IMR-90 (cell line): Measurements from ENCODE around the gene MTHFSD. TPM values are rescaled to one million over a fixed set of nuclear protein-coding genes. Genes with fewer than 3 reads are reported as not detected.

Source experiments
- ATAC-seq: fragments of 200-7000 bp; cut with Tn5 transposase; 2 replicates; pipeline ENCODE4 v1.9.1; 2020; ENCODE audit warnings: low read depth, mild to moderate bottlenecking, moderate library complexity
- BruUV-seq: library from RNA; stranded (reverse); fragments of 400-500 nt; replicated peaks from 2 replicates; lab custom pipeline; 2021; lab: Mats Ljungman, UMichigan
- CTCF ChIA-PET: fragments of 300-600 bp; formaldehyde crosslinking; extraction: SDS; loops from one replicate; lab custom pipeline; 2021; ENCODE audit warnings: antibody characterized with exemption; lab: Yijun Ruan, JAX
- POLR2A ChIA-PET: fragments of 300-600 bp; sonication (Branson Sonifier 250); formaldehyde crosslinking; loops from one replicate; lab custom pipeline; 2022; ENCODE audit warnings: antibody characterized with exemption; ENCODE audit not compliant: unreplicated experiment; lab: Charles Lee
- DNase-seq: peaks from one replicate; pipeline ENCODE4 v3.0.0; 2013
- H2AFZ ChIP-seq: replicated peaks from 2 replicates; pipeline ENCODE3; 2013; ENCODE audit warnings: low read length, mild to moderate bottlenecking; ENCODE audit not compliant: poor library complexity
- H2AK5ac ChIP-seq: 2 replicates; pipeline ENCODE4 v1.6.1; 2013; ENCODE audit warnings: low read depth, low read length, inconsistent platforms
- H2AK9ac ChIP-seq: replicated peaks from 2 replicates; pipeline ENCODE3; 2013; ENCODE audit warnings: mild to moderate bottlenecking, low read depth, low read length, moderate library complexity; ENCODE audit not compliant: poor library complexity
- H2BK120ac ChIP-seq: 2 replicates; pipeline ENCODE4 v1.6.1; 2013; ENCODE audit warnings: low read depth, low read length, inconsistent platforms
- H2BK15ac ChIP-seq: 3 replicates; pipeline ENCODE4 v1.6.1; 2013; ENCODE audit warnings: low read depth, low read length, inconsistent platforms
- H2BK20ac ChIP-seq: 2 replicates; pipeline ENCODE4 v1.6.1; 2013; ENCODE audit warnings: low read depth, mild to moderate bottlenecking, inconsistent platforms, low read length, moderate library complexity
- H2BK5ac ChIP-seq: 2 replicates; pipeline ENCODE4 v1.6.1; 2013; ENCODE audit warnings: mild to moderate bottlenecking, low read depth, low read length, inconsistent platforms; ENCODE audit not compliant: poor library complexity, severe bottlenecking
- H3K14ac ChIP-seq: replicated peaks from 2 replicates; pipeline ENCODE4 v1.6.1; 2013; ENCODE audit warnings: low read depth, low read length, inconsistent platforms
- H3K18ac ChIP-seq: 2 replicates; pipeline ENCODE4 v1.6.1; 2013; ENCODE audit warnings: low read depth, low read length, control low read depth
- H3K23ac ChIP-seq: 2 replicates; pipeline ENCODE4 v1.6.1; 2013; ENCODE audit warnings: low read depth, low read length, inconsistent platforms
- H3K27ac ChIP-seq: 2 replicates; pipeline ENCODE4 v1.5.1; 2013; ENCODE audit warnings: mild to moderate bottlenecking, control low read depth, low read length; ENCODE audit not compliant: insufficient read depth
- H3K27me3 ChIP-seq: 2 replicates; pipeline ENCODE4 v1.6.1; 2013; ENCODE audit warnings: low read length; ENCODE audit not compliant: control insufficient read depth, insufficient read depth
- H3K36me3 ChIP-seq: 2 replicates; pipeline ENCODE4 v1.6.1; 2013; ENCODE audit warnings: low read length, mixed read lengths; ENCODE audit not compliant: control insufficient read depth, insufficient read depth
- H3K4ac ChIP-seq: 2 replicates; pipeline ENCODE4 v1.6.1; 2013; ENCODE audit warnings: low read depth, low read length, inconsistent platforms
- H3K4me1 ChIP-seq: 2 replicates; pipeline ENCODE4 v1.6.1; 2013; ENCODE audit warnings: low read length, mixed read lengths; ENCODE audit not compliant: control insufficient read depth, insufficient read depth
- H3K4me2 ChIP-seq: 2 replicates; pipeline ENCODE4 v1.6.1; 2013; ENCODE audit warnings: low read depth, mild to moderate bottlenecking, control low read depth, low read length, moderate library complexity
- H3K4me3 ChIP-seq: 2 replicates; pipeline ENCODE4 v1.5.1; 2013; ENCODE audit warnings: low read depth, mild to moderate bottlenecking, control low read depth, low read length, moderate library complexity; ENCODE audit not compliant: insufficient read depth
- H3K56ac ChIP-seq: 2 replicates; pipeline ENCODE4 v1.6.1; 2013; ENCODE audit warnings: low read length, inconsistent platforms; ENCODE audit not compliant: insufficient read depth; ENCODE audit errors: extremely low read depth
- H3K79me1 ChIP-seq, 2 experiments: 2 replicates each; pipeline ENCODE4 v1.6.1; 2013; ENCODE audit warnings: low read length in 2 of 2, inconsistent platforms in 1 of 2, low read depth in 1 of 2
- H3K9ac ChIP-seq: 2 replicates; pipeline ENCODE4 v1.6.1; 2013; ENCODE audit warnings: low read depth, low read length, control low read depth
- H3K9me1 ChIP-seq: 2 replicates; pipeline ENCODE4 v1.6.1; 2013; ENCODE audit warnings: low read length, inconsistent platforms; ENCODE audit not compliant: insufficient read depth
- H3K9me3 ChIP-seq: 2 replicates; pipeline ENCODE4 v1.6.1; 2013; ENCODE audit warnings: low read length; ENCODE audit not compliant: control insufficient read depth, insufficient read depth
- H4K20me1 ChIP-seq: 2 replicates; pipeline ENCODE4 v1.6.1; 2013; ENCODE audit warnings: low read length, inconsistent platforms; ENCODE audit not compliant: insufficient read depth
- H4K5ac ChIP-seq: 2 replicates; pipeline ENCODE4 v1.6.1; 2013; ENCODE audit warnings: mild to moderate bottlenecking, low read depth, low read length, control low read depth
- H4K8ac ChIP-seq, 2 experiments: 2 replicates each; pipeline ENCODE4 v1.6.1; 2013; ENCODE audit warnings: low read depth in 2 of 2, low read length in 2 of 2, control low read depth in 1 of 2, inconsistent platforms in 1 of 2
- H4K91ac ChIP-seq: 2 replicates; pipeline ENCODE4 v1.6.1; 2013; ENCODE audit warnings: low read depth, low read length, inconsistent platforms; ENCODE audit not compliant: insufficient read depth
- BHLHE40 ChIP-seq: fragments of 150-350 bp; IDR thresholded peaks from 2 replicates; pipeline ENCODE4 v1.6.1; 2016; ENCODE audit warnings: mild to moderate bottlenecking, low read depth, low read length
- CEBPB ChIP-seq: IDR thresholded peaks from 2 replicates; pipeline ENCODE4 v1.6.1; 2012; ENCODE audit warnings: low read depth, low read length, improper control_type of control experiment
- MAFK ChIP-seq: IDR thresholded peaks from 2 replicates; pipeline ENCODE4 v1.6.1; 2012; ENCODE audit warnings: low read depth, low read length, improper control_type of control experiment
- MAZ ChIP-seq: IDR thresholded peaks from 2 replicates; pipeline ENCODE4 v1.6.1; 2012; ENCODE audit warnings: low read depth, mild to moderate bottlenecking, low read length, improper control_type of control experiment, moderate library complexity, borderline replicate concordance
- MXI1 ChIP-seq: IDR thresholded peaks from 2 replicates; pipeline ENCODE4 v1.6.1; 2012; ENCODE audit warnings: low read depth, mild to moderate bottlenecking, low read length, moderate library complexity, borderline replicate concordance
- POLR2A ChIP-seq: IDR thresholded peaks from 2 replicates; pipeline ENCODE4 v1.6.1; 2012; ENCODE audit warnings: mild to moderate bottlenecking, low read depth, low read length
- USF2 ChIP-seq: fragments of 150-350 bp; IDR thresholded peaks from 2 replicates; pipeline ENCODE4 v1.6.1; 2017; ENCODE audit warnings: mild to moderate bottlenecking, antibody characterized with exemption, low read length, low read depth
- WGBS, 2 experiments: methylation state at CpG; one replicate each; pipeline versions ENCODE4 v1.1.5 to v1.1.7; 2013; ENCODE audit warnings: missing lambda C conversion rate in 2 of 2; ENCODE audit not compliant: insufficient read length in 1 of 2; ENCODE audit errors: extremely low coverage in 2 of 2; 5-methylcytosine and 5-hydroxymethylcytosine counted together
- dilution Hi-C: fragments of 300-500 bp; cut with HindIII; formaldehyde crosslinking; loops from one replicate; pipeline ENCODE4 v1.14.3; 2018; ENCODE audit warnings: low sequenced_read_pairs; ENCODE audit not compliant: unreplicated experiment
- in situ Hi-C: fragments of 300-500 bp; cut with MboI; formaldehyde crosslinking; loops from 3 replicates; pipeline ENCODE4 v1.14.3; 2019; ENCODE audit warnings: low sequenced_read_pairs, inconsistent platforms, mixed read lengths
- intact Hi-C: fragments of 100-400 bp; cut with micrococcal nuclease; formaldehyde crosslinking; loops from 2 replicates; pipeline ENCODE4 v1.10.0; 2022
- polyA plus RNA-seq, 3 experiments: library from polyadenylated mRNA; depleted of rRNA; stranded (reverse); fragments of >200 nt; gene quantifications; 2 replicates each; pipeline ENCODE4 v1.2.3, GENCODE V29; 2012; ENCODE audit warnings: low replicate concordance in 1 of 3
- total RNA-seq: library from RNA; depleted of rRNA; stranded (reverse); fragments of >200 nt; gene quantifications from 2 replicates; pipeline ENCODE4 v1.2.3, GENCODE V29; 2012

The MTHFSD gene
- total and polyA plus RNA-seq, 2 of the 4 experiments (the other 2 are of a cell fraction) = 8.2 to 16.8 TPM

GRCh38 chr16:86519649-86520316 lies 35.3 kb downstream of the MTHFSD start (continued):
- TF ChIP-seq MXI1 (no peak), BHLHE40 (no peak), CEBPB (no peak)

- 82% methylated on average over 12 of the region's 16 CpGs; no CpG with 5 or more reads in 1 of the 2 experiments for WGBS, 2 experiments
- Histone ChIP-seq H3K27ac (peak overlapping the region; percentile 30), H2BK120ac (peak overlapping the region; percentile 17; the same call in 1 of the 2 replicates), H2BK20ac (no peak overlapping the region), H2AFZ (peak overlapping the region; percentile 47), H3K56ac (no peak overlapping the region), H4K8ac (peak overlapping the region in 1 of 2 experiments; percentile 47; a peak in 2 of 4 replicates), H3K79me1 (peaks cover 0 to 39% of the 10 kb centered on the region in 2 experiments; a peak in 2 of 4 replicates), H2AK5ac (peak overlapping the region; percentile 5; the same call in 1 of the 2 replicates), H3K4ac (peak overlapping the region; percentile 34; the same call in 1 of the 2 replicates), H3K4me3 (no peak overlapping the region), H4K5ac (no peak overlapping the region), H3K9ac (no peak overlapping the region), H4K20me1 (peaks cover 34% of the 10 kb centered on the region), H3K18ac (no peak overlapping the region), H4K91ac (no peak overlapping the region), H3K36me3 (peaks cover 37% of the 10 kb centered on the region), H2AK9ac (peak overlapping the region; percentile 76), H3K9me1 (peaks cover 5% of the 10 kb centered on the region), H3K9me3 (no peaks in the 10 kb centered on the region), H3K4me1 (peaks cover 14% of the 10 kb centered on the region), H2BK5ac (peak overlapping the region; percentile 29), H3K4me2 (no peak overlapping the region), H3K23ac (peak overlapping the region; percentile 64; the same call in 1 of the 2 replicates), H3K27me3 (no peaks in the 10 kb centered on the region), H3K14ac (no peak overlapping the region), H2BK15ac (no peak overlapping the region)
- no TSS peak for BruUV-seq
- intact Hi-C loops (no loop called here), dilution Hi-C loops (no loop called here), in situ Hi-C loops (loop anchor here (5.0 kb wide), 2 partner anchors 447 to 697 kb away; no protein-coding TSS in a partner anchor)
- ATAC-seq (peak; percentile 9), DNase-seq (peak; percentile 49)
- ChIA-PET POLR2A (interaction anchor here (0.6 to 1.5 kb wide), 3 partner anchors 9 to 296 kb away, joined by 3 to 5 read pairs (median 3); partner anchors contain the start of gene FOXF1), CTCF (no interaction called here)
- TF ChIP-seq USF2 (0 out of 2 replicates have a peak, but pooled peaks have one; percentile 28), BHLHE40 (no peak), MAZ (no peak), POLR2A (peak; percentile 84), MAFK (0 out of 2 replicates have a peak, but pooled peaks have one; percentile 16), CEBPB (0 out of 2 replicates have a peak, but pooled peaks have one; percentile 7)
These were observed 35.9 kb downstream of the MTHFSD start for GRCh38 chr16:86519007-86519648.
